ENCODE results near the gene GIPC3.

DNA sequence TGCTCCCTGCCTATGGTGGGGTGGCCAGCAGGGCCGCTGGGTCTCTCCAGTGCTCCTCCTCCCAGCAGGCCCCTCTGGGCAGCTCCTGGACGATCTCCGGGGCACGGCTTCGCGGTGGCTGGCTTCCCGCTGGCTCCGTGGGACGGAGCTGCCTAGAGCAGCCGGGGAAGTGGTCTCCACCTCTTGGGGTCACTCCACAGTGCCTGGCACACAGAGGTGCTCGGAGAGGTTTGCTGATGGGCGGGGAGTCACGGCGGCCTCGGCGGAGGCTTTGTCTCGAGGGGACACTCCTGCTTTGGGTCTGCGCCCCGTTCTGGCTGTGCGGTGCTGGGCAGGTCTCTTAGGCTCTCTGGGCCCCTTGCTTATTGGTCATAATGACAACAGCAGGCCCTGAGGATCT, 51.2 kb downstream of the GIPC3 start:
- TF ChIP-seq POLR2AphosphoS5 (IDR thresholded peaks at IDR 0.05) (no peak), POLR2A (IDR thresholded peaks at IDR 0.05) (no peak)
- TF ChIP-seq, protein P1, sequence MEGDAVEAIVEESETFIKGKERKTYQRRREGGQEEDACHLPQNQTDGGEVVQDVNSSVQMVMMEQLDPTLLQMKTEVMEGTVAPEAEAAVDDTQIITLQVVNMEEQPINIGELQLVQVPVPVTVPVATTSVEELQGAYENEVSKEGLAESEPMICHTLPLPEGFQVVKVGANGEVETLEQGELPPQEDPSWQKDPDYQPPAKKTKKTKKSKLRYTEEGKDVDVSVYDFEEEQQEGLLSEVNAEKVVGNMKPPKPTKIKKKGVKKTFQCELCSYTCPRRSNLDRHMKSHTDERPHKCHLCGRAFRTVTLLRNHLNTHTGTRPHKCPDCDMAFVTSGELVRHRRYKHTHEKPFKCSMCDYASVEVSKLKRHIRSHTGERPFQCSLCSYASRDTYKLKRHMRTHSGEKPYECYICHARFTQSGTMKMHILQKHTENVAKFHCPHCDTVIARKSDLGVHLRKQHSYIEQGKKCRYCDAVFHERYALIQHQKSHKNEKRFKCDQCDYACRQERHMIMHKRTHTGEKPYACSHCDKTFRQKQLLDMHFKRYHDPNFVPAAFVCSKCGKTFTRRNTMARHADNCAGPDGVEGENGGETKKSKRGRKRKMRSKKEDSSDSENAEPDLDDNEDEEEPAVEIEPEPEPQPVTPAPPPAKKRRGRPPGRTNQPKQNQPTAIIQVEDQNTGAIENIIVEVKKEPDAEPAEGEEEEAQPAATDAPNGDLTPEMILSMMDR (IDR thresholded peaks at IDR 0.05): no peak
